Measurements from ENCODE around the gene OR5M3.

The OR5M3 gene

DNA sequence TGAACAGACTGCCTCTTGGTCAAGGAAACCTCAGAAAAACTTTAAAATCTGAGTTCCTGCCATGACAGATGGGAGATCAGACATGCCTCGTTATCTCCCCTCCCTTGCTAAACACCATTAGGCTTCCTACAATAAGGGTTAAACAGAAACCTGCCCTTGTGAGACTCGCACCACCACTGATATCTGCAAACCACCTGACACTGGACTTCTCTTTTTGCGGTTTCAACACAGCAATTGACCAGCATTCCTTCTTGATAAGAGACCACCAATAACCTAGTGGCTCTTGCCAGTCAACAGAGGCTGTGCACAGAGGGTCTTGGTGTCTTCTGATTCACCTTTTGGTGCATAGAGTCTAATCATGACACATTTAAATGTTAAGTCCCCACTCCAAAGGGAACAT lies 13.6 kb upstream of the OR5M3 start:
- Histone ChIP-seq H3K27me3 (ENCODE audit: control insufficient read depth, low read length) (no peaks in the 10 kb centered on the region), H3K4me2 (ENCODE audit: low read length) (no peak overlapping the region), H3K27ac (ENCODE audit: low read depth, low read length) (no peak overlapping the region), H3K4me3 (ENCODE audit: low read length) (no peak overlapping the region), H3F3A (ENCODE audit: control insufficient read depth, insufficient read depth) (no peaks in the 10 kb centered on the region), H3K79me2 (ENCODE audit: control insufficient read depth, low read length) (no peaks in the 10 kb centered on the region), H4K20me1 (ENCODE audit: control insufficient read depth, insufficient read depth, low read depth, low read length) (no peaks in the 10 kb centered on the region), H3K9me3 (ENCODE audit: control insufficient read depth, insufficient read depth, low read length) (no peaks in the 10 kb centered on the region), H3K36me3 (ENCODE audit: control insufficient read depth, low read length) (no peaks in the 10 kb centered on the region), H3K4me1 (ENCODE audit: control insufficient read depth, low read length) (no peaks in the 10 kb centered on the region), H3K9me2 (replicated peaks; ENCODE audit: control insufficient read depth, low read length) (no peaks in the 10 kb centered on the region)
- TF ChIP-seq CTCF (IDR thresholded peaks at IDR 0.05; ENCODE audit: low read depth, low read length, poor library complexity, severe bottlenecking) (no peak), EZH2phosphoT487 (IDR thresholded peaks at IDR 0.05; ENCODE audit: borderline replicate concordance, low read length) (no peak)

DNA sequence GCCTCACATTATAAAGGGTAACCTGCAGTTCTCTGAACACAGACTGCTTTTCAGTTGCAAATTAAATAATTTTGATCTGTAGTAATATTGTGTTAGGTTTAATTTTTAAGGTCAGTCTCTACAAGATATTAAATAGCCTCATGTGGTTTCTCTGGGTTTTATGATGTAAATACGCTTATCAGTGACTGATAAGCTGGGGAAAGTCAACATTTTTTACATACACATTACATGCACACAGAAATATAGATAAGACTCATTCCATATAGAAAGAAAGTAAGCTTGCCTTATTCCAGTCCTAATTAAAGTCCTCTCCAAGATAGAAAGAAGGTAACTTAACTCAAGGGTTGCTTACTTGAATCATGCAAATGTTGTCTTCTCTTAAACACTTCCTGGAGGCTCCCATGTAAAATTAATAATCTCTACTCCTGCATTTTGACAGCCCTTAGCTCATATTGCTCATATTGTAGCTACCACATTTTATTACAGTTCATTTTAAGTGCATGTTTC lies 1.6 kb upstream of the OR5M3 start:
- H3K4me1 ChIP-seq (ENCODE audit: control insufficient read depth, low read length), result no peaks in the 10 kb centered on the region
- H3K9me3 ChIP-seq (ENCODE audit: control insufficient read depth, insufficient read depth, low read length), result no peaks in the 10 kb centered on the region
- TF ChIP-seq EZH2phosphoT487 (IDR thresholded peaks at IDR 0.05; ENCODE audit: borderline replicate concordance, low read length) (no peak), CTCF (IDR thresholded peaks at IDR 0.05; ENCODE audit: low read depth, low read length, poor library complexity, severe bottlenecking) (no peak)
- no peaks in the 10 kb centered on the region for H3F3A ChIP-seq (ENCODE audit: control insufficient read depth, insufficient read depth)
- no peak overlapping the region for H3K4me3 ChIP-seq (ENCODE audit: low read length)
- no peak overlapping the region for H3K27ac ChIP-seq (ENCODE audit: low read depth, low read length)
- H3K27me3 ChIP-seq (ENCODE audit: control insufficient read depth, low read length), result no peaks in the 10 kb centered on the region
- H3K79me2 ChIP-seq (ENCODE audit: control insufficient read depth, low read length), result no peaks in the 10 kb centered on the region
- no peaks in the 10 kb centered on the region for H3K36me3 ChIP-seq (ENCODE audit: control insufficient read depth, low read length)
- H3K4me2 ChIP-seq (ENCODE audit: low read length), result no peak overlapping the region
- no peaks in the 10 kb centered on the region for H4K20me1 ChIP-seq (ENCODE audit: control insufficient read depth, insufficient read depth, low read depth, low read length)
- H3K9me2 ChIP-seq (replicated peaks; ENCODE audit: control insufficient read depth, low read length), result no peaks in the 10 kb centered on the region

DNA sequence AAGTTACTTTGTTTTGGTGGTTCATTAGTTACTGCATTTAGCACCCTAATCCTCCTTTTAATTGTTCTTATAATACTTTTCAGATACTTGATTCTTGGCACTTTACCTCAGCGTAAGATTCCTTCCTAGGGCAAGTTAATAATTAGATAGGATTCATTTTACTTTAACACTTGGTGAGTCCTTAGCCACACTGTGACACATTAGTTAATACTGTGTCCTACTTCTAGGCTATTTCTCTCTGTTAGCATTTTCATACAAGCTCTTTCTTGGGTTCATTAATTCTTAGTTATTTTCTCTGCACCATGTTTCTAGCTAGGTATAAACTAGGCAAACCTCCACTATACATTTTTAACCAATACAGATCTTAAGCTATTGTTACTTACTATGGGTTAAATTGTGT lies 16.1 kb downstream of the OR5M3 start:
- Histone ChIP-seq H3K27ac (ENCODE audit: low read depth, low read length) (no peak overlapping the region), H3K4me1 (ENCODE audit: control insufficient read depth, low read length) (no peaks in the 10 kb centered on the region), H3K9me3 (ENCODE audit: control insufficient read depth, insufficient read depth, low read length) (no peaks in the 10 kb centered on the region; the same call in 1 of the 2 replicates), H3K79me2 (ENCODE audit: control insufficient read depth, low read length) (no peaks in the 10 kb centered on the region), H4K20me1 (ENCODE audit: control insufficient read depth, insufficient read depth, low read depth, low read length) (no peaks in the 10 kb centered on the region), H3K27me3 (ENCODE audit: control insufficient read depth, low read length) (no peaks in the 10 kb centered on the region), H3F3A (ENCODE audit: control insufficient read depth, insufficient read depth) (no peaks in the 10 kb centered on the region), H3K36me3 (ENCODE audit: control insufficient read depth, low read length) (no peaks in the 10 kb centered on the region), H3K4me2 (ENCODE audit: low read length) (no peak overlapping the region), H3K9me2 (replicated peaks; ENCODE audit: control insufficient read depth, low read length) (no peaks in the 10 kb centered on the region), H3K4me3 (ENCODE audit: low read length) (no peak overlapping the region)
- TF ChIP-seq CTCF (IDR thresholded peaks at IDR 0.05; ENCODE audit: low read depth, low read length, poor library complexity, severe bottlenecking), result no peak
- TF ChIP-seq EZH2phosphoT487 (IDR thresholded peaks at IDR 0.05; ENCODE audit: borderline replicate concordance, low read length), result no peak
